Renal cortical epithelial cell (primary cell): ENCODE results near the gene APOBEC2. TPM values are rescaled to one million over a fixed set of nuclear protein-coding genes. Genes with fewer than 3 reads are reported as not detected.

Experiments used
- DNase-seq: peaks from one replicate; pipeline ENCODE4 v3.0.0-alpha.2; 2011; ENCODE audit warnings: low read depth
- total RNA-seq: library from RNA; depleted of rRNA; stranded (reverse); fragments of >200 nt; gene quantifications from 2 replicates; pipeline ENCODE4 v1.2.3, GENCODE V29; 2014

The APOBEC2 gene
- total RNA-seq, 1 donor from 2014 or later = not detected

DNA sequence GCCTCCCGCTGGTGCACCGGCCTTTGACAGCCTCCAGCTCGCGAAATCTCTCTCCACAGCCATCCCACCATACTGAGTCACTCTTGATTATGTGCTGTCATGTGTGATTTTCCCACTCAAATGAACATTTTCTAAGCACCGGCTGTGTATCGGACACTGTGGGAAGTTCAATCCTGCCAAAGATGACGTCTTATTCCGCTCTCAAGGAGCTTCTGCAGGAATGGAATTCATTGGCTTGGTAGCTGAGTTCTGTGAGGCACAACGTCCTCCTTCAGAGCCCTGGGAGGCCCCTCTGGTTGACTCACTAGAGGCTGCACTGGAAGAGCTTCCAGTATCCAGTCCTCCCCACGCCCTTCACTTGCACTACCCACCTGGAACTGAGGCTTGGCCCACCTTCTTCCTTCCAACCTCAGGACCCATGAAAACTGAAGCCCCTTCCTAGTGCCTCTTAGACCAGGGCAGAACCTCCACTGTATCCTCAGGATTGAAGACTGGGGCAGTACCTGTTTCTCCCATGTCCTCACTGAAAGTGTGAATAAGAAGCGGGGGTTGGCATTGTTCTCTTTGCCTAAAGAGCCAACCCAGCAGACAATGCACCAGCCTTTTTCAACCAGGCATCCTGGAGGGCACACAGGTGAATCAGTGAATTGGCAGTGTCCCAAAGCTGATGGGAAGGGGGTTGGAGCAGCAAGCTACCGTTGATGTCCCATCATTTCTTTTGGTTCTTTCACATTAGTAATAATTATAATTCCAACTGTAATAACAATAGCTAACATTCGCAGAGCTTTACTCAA lies 15.7 kb upstream of the APOBEC2 start:
- DNase-seq = peak; percentile 74

DNA sequence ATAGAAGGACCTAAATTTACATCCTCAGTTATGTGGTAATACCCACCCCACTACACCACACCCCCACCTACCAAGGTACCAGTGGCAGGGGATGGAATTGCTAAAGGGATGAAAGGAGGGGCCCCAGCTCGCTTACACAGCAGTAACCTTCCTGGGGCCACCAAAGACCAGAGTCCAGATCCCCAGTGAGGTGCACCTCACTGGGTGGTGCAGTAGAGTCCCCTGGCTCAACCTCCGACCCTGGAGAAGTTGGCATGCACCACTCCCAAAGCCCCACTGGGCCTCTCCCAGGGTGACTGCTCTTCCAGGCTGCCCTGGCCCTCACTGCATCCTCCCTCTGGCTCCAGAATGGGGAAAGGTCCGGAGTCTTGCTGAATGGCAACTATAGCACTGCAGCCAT lies 14.8 kb upstream of the APOBEC2 start:
- DNase-seq = no peak

GRCh38 chr6:41039060-41039998 lies 13.7 kb upstream of the APOBEC2 start, which contains the start of gene UNC5CL:
Gene UNC5CL (minus strand): TSS chr6:41039221. CDS start chr6:41035074, 4,147 bp downstream.
- peak; percentile 73 for DNase-seq

DNA sequence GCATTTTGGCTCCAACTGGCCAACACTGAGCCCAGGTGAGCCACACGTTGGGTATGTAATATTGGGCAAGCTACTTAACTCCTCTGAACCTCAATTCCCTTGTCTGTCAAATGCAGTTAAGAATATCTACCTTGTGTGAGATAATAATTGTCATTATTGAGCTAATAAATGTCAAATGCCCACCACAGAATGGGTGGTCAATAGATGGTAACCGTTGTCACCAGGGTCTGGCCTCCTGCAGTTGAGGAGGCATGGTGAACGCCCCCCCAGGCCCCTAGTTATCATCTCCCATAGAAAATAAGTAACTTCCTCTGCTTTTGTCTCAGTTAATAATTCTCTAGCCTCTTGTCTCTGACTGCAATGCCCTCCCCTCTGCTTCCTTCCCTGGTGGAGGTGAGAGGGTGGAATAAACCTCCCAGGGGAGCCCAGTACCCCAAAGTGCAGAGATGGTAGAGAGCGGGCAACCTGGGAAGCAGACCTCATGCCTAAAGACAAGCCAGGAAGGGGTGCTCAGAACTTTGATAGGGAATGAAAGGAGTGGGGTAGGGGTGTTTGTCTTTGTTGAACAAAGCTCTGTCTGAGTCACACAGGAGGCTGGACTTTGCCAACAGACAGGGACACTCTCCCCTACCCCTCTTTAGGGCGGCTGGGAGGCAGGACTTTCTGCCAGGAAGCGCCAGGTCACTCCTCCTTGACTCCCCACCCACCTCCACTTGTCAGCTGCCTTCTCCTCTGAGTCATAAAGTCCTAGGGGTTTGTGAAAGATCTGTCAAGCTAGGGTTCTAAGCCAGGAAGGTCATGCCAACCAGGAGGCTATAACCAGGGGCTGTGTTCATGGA lies 12.7 kb upstream of the APOBEC2 start:
- DNase-seq = peak; percentile 96

- no peak for DNase-seq
These were observed 12.0 kb upstream of the APOBEC2 start for GRCh38 chr6:41040940-41041536.

- no peak for DNase-seq
These were observed 10.6 kb upstream of the APOBEC2 start, which contains the start of gene TSPO2 for GRCh38 chr6:41042226-41043055. Gene TSPO2 (plus strand): TSS chr6:41042467. CDS start chr6:41042986, 519 bp downstream.

DNA sequence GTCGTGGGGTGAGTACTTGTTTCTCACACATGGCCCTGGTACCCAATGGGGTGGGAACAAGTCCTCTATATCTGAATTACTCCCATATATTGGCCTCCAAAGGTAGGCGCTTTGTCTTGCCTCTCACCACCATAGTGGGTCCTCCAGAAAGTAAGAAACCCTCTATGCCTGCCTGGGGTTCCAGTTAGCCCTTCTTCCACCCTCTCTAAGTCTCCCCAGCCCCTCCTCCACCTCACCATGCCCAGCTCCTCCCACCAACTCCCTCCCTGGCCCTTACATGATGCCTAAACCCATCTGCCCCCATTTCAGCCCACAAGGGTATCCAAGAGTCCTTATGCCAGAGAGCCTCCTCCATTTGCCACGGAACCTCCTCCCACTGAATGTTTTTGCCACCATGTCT lies 9.9 kb upstream of the APOBEC2 start:
- no peak for DNase-seq

GRCh38 chr6:41045664-41046063 lies 7.3 kb upstream of the APOBEC2 start:
- no peak for DNase-seq

DNA sequence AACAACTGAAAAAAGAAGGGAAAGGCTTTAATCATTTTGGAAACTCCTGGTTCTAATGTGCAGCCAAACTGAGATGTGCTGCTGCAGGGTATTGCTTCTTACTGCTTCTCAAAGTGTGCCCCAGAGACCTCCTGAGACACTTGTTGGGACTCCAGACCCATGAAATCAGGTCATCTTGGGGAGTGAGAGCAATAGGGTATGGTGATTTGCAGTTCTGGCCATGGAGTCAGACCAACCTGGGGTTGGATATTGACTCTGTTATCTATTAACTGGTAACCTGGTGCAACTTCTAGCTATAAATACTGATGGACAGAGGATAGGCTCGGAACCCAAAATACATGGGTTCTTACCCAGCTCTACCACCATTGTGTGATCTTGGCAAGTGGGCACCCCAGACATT lies 6.9 kb upstream of the APOBEC2 start:
- DNase-seq = no peak

GRCh38 chr6:41047306-41047705 lies 5.7 kb upstream of the APOBEC2 start:
- no peak for DNase-seq

DNA sequence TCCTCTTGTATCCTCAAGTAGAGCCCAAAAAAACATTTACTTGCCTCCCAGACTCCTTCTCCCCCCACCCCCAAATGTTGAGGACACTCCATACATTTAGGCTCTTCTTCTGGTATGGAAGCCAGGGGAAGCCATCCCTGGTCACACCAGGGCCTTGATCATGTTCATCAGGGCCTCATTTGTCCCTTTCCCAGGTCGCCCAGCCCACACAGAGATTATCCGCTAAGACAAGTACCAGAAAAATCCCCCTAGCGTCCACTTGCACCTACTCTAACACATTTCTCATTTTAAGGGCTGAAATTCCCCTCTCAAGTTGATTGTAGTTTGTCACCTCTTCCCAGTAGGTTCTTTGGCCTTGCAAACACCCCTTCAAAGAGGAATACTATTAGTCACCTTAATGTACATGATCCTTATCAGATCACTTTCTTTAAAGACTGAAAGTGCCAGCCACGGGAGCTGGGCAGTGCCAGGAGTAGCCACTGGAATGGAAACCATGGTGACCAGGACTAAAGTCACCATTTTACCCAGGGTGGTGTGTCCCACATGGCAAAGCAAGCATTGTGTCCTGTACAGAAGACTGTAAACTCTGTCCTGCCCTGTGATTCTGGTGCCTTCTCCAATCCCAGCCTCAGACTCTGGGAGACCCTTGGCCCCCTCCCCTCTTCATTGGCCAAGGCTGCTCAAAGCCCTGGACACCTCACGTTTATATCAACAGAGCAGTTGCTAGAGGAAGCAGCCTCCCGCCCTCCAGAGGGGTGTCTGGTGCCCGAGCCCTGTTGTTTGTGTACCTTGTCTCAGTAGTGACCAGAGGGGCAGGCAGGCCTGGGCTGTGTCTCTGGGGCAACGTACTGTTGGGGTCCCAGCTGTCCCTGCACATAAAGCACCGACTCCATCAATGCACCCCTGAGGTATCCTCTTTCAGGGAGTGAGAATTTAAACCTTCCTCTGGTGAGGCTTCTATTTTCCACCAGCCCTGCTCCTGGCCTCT lies 5.0 kb upstream of the APOBEC2 start:
- DNase-seq = no peak

DNA sequence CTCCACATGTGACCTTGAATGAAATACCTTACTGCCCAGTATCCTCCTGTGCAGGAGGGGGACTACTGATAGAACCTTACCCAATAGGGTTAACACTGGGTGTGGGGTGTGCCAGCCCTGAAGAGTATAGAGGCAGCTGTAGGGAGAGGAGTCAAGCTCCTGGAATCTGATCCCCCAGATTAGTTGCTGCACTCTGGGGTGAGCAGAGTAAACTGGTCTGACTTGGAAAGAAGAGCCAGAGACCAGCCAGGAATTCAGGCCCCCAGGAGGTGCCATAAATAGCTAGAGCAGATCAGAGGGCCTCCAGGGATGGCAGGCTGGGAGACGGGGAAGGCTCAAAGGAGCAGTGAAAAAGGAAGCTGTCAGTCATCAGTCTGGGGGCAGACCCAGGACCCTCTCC lies 3.5 kb upstream of the APOBEC2 start:
- no peak for DNase-seq

DNA sequence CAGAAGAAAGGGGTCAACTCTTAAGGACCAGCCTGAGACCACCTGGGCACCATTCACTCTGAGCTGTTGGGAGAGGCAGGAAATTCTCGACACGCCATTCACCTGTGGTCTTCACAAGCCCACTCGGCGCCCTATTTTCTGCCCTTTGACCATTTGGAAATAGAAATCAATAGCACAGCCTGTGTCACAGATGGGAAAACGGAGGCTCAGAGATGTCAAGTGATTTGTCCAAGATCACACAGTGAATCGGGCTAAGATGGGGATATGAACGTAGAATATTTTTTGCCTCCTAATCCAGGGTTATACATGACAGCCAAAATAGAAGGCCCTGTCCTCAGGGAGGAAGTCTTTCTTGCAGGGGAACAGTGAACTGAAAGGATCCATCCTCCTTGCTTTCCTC lies 3.0 kb upstream of the APOBEC2 start:
- DNase-seq = no peak

DNA sequence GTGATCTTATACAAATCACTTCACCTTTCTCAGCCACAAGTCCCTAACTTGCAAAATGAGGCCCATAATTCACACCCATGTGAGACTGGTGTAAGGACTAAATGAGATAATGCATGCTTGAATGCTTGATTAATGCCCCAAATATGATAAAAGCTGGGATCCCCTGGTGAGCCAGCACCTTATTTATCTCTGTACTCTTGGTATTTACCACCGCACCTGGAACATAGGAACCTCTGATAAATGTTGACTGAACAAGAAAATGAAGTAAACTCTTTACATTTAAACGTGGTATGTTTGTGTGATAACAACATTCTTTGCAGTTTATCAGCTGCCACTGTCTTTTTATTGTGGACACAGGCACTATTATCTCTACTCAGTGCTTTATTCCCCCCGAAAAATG lies 2.5 kb upstream of the APOBEC2 start:
- DNase-seq = no peak

GRCh38 chr6:41051873-41052272 lies 1.1 kb upstream of the APOBEC2 start:
- no peak for DNase-seq

DNA sequence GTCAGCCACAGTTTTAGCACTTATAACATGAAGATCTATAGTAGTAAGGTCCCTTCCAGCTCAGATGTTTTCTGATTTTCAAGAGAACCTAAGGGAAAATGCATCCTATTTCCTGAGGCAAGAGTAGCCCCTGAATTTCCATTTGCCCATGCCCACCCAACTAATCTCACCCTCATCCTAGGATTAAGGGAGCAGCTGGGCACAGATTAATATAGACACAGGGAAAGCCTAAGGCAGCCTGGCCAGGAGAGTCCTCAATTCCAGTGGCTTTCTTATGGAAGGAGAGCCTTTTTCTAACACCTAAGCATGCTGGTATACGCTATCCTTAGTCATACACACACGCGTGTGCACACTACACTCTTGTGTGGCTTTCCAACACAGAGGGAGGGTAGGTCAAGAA lies 1.5 kb downstream of the APOBEC2 start:
- DNase-seq = no peak

DNA sequence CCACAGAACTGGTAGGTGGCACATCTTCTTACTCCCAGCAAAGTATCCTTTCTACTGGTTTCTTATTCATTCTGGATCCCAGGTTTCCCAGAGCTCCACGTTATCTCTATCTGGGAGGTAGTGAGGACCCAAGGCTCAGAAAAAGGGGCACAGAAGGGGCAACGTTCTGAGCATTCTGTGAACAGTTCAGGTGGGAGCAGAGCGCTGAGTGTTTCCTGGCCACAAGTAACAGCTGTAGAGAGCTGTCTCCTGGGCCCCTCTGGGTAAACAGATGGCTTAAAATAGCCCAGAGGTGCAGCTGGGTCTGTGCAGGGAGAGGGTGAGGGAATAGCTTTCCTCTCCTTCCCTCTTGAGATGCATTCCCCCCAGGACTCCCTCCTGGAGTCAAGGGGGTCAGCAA lies 2.1 kb downstream of the APOBEC2 start:
- no peak for DNase-seq

DNA sequence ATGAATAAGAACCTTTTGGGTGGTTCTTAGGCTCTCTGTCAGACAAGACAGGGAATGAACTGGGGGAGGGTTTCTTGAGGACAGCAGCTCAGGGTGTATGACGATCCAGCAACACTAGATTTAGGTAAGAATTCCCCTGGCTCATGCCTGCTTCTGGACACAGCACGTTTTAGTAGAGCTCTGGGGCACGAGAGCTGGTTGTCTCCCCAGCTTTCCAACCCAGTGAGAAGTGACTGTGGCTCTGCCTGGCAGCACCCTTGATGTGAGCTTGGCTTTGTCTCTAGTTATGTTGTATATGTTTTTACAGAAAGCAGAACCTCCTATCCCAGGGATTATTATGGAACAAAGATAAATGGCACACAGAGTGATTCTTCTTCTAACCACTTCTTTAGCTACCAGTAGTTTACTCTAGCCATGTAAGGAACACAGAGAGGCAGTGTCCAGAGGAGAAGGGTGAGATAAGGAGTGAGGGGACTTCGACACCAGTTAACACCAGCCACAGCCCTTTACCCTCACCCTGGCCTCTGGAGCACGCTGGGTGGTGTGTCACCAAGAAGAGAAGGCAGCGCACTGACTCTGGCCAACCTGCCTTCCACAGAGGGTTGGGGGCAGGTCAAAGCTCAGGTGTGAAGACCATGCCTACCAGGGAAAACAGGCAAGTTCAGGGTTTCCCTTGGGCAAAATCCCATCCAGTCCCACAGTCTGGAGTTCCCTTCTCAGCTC lies 3.9 kb downstream of the APOBEC2 start:
- DNase-seq = no peak

GRCh38 chr6:41058783-41059181 lies 5.8 kb downstream of the APOBEC2 start:
- no peak for DNase-seq
